HG02571 (cell line): Measurements from ENCODE around the gene MDH1.
A peak's percentile ranks its signal among the peaks of the same experiment; 100 is the strongest.
"Not testable (repeated sequence)": the region's sequence is repeated elsewhere in the genome, so short reads cannot be mapped to it uniquely, and the experiment has no call there.

Experiments
- ATAC-seq: cut with Tn5 transposase; IDR thresholded peaks from one replicate; pipeline ENCODE4 v1.9.1; 2021; ENCODE audit warnings: mild to moderate bottlenecking, moderate library complexity; ENCODE audit not compliant: unreplicated experiment

Gene MDH1

DNA sequence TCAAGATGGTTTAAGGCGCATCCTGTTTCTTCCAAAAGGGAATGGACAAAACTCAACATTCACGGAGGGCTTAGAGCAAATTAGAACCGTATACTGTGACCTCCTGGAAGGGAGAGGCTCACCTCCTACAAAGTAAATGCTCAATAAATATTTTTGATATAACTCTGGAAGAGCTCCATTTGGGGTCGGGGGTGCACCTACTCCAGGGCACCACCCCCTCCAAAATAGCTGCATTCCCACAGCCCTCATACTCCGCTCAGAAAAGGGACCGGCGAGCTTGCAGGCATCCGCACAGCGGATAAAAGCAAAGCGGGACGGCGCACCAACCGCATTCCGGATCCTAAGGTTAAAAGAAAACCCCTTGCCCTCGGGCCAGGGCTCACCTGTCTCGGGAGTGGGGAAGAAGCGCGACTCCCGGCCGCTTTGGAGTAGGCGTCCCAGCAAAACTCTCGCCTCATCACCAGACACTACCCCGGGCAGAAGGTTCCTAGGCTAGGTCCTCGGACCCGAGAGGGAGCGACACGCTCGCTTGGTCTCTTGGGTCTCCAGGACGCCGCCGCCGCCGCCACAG, 864 bp upstream of the MDH1 start:
- ATAC-seq, result peak; percentile 1

DNA sequence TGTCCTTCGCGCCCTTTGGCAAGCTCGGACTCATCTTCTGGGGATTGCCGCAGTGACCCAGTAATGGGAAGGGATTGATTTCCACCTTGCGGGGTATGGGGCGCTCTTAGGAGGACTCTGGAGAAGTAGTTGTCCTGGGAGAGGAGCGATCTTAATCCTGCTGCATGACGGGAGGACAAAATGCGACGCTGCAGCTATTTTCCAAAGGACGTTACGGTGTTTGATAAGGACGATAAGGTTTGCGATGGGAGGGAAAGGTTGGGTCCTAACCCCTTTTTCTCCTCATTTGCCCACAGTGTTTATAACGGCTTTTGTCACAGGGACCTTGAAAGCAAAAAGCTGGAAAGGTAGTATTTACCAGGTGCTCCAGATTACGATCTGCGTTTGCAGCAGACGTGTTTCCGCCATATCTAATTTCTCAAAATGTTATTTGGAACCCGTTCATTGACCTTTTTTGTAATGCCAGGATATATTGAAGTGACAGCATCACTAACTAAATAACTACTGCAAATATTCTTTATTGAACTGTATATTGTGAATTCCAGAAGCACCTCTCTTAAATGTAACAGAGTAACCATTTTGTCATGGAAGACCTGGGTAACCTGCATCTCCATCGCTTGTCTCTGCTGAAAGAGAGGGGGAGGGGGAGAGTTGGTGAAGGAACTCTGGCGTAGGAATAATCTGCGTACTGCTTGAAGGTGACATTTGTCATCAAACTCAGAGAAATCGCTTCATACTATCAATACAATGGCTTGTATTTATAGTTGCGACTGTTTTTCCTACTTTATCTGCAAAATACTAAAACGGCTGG, 590 bp downstream of the MDH1 start:
- ATAC-seq, result peak; percentile 10

DNA sequence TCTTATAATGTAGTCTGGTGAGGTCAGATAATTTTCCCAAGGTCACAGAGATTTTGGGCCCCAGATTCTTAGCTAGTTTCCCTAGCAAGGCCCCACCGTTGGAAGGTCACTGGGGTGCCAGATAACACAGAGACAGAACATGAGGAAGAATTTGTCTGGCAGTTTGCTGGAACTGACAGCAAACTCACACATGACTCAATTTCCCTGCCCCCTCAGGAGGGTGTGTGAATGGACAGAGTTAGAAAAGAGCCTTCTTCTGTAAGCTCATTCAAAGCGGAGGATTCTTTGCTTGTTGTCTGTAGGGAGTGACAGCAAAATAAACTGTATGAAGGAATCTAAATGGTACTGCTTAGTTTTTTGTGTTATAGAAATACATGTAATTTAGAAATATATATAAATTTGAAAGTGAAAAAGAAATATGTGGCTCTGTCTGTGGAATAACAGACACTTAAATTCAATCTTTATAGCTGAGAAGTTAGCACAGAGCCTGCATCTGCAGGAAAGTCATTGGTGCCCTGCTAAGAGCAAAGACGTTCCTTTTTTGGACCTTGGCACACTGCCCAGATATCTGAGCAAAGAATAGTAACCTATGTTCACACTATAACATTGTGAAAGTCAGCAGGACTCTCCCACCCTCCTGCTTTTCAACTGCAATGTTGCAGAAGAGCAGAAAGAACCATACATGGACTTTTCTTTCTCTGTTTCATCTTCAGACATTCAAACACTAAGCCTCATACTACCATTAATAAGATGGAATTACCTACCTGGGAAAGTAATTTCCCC, 2.1 kb downstream of the MDH1 start:
- no peak for ATAC-seq

DNA sequence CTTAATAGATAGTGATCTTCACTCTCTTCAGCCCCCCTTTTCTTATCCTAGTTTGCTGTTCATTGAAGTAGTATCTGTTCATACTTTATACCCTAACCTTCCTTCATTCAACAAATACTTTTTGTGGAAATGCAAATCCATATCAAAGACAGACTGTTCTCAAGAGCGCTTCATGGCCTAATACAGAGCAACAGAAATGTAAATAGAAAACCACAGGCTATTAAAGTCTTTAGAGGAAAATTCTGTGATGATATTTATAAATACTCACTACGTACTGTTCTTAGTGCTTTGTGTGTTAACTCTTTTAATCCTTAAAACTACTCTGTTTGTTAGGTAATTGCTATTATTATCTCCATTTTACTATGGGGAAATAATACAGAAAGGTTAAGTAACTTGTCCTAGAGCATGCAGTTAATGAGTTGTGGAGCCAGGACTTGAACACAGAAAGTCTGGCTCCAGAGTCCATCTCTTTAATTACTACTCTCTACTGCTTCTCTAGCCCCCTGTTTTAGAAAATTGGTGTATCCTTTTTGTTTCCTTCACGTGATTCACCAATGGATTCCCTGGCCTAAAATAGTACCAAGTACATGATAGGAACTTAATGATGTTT, 2.9 kb downstream of the MDH1 start:
- no peak for ATAC-seq

DNA sequence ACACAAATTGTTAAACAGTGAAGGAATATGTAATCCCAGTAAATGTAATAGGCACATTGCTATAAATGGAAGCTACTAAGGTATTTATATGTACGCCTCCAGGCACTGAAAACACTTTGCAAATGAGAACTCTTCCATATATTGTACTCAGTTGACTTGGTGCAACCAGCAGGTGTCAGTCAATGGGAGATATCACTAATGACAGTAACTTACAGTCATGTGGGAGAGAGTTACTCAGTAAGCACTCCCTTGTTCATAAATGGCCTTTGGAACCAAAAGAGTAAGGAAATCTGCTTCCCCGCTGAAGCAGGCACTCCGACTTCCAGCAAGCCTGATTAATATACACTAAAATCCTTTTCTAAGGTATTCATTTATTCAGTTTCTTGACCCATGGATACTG, 5.9 kb downstream of the MDH1 start:
- ATAC-seq, result no peak

DNA sequence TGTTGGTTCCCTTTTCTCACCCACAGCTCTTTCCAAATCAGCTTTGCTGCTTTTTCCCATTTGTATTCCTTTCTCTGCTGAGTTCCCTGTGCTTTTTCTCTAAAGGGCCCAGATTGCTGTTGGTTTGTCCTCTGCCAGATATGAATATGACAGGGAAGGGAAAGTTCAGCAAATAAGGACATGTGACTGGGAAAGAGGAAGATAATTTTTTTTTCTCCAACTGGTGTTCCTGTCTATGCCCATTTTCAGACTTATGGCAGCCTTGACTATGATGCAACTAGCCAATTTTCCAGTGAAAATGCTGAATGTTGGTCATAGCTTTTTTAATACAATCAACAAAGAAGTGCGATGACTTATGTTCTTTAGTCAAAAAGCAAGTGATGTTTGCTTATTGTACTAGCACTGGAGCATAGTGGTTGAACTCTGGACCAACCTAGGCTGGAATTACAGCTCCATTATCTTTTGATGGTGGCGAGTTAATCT, 7.7 kb downstream of the MDH1 start:
- no peak for ATAC-seq

DNA sequence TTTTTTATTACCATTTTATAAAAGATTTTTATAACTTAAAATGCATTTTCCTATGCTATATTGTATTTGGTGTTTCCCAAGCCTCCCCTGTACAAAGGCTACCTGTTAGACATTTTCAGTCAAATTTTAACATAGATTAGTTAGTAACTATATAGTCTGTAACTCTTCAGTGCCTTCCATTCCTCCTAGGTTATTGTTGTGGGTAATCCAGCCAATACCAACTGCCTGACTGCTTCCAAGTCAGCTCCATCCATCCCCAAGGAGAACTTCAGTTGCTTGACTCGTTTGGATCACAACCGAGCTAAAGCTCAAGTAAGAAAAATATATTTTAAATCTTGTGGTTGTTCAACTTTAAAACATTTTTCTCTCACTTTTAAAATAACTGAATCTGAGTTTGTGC, 10.2 kb downstream of the MDH1 start:
- no peak for ATAC-seq

DNA sequence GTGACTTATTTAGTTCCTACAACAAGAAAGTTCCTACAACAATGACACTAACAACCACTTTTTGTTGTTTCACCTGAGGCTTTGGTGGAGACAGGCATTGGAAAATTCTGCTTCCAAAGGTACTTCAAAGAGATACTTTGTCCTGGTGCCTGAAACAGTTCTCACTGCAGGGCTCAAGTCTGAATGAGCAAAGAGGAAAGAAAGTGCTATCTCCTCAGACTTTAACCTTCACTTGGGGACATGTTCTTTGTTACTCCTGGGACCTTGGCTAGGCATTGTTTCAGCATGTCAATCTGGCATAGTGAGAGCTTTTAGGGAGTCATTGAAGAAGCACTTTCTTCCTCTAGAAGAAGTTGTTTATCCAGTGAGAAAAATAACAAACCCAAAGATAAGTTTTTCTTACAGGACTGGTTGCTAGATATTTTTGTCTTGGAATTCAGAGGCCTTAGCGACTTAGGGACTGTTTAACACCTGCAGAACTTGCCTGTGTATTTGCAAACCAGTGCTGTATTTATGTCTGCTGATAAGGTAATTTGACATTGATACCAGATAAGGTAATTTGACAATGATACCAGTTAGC, 12.2 kb downstream of the MDH1 start:
- no peak for ATAC-seq

DNA sequence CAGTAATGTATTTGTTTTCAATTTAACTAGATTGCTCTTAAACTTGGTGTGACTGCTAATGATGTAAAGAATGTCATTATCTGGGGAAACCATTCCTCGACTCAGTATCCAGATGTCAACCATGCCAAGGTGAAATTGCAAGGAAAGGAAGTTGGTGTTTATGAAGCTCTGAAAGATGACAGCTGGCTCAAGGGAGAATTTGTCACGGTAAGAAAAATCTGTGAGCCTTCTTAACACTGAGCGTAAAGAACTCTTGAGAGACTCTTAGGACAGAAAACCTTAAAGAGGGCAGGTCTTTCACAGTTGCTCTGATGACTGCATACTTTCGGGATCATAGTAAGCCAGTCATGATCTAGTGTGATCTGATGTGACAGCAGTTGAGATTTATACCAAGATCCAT, 15.9 kb downstream of the MDH1 start:
- ATAC-seq, result no peak

DNA sequence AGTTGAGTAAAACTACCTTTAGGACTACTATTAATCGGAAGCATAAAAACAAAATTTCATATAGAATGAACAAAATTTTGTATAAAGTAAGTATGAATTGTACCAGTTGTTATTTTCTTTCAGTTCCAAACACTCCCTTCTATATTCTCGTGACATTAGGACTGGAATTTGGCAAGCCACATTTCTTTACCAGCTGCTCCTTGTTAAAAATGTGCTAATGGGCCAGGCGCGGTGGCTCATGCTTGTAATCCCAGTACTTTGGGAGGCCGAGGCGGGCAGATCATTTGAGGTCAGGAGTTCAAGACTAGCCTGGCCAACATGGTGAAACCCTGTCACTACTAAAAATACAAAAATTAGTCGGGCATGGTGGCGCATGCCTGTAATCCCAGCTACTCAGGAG, 20.1 kb downstream of the MDH1 start:
- not testable (repeated sequence) for ATAC-seq

DNA sequence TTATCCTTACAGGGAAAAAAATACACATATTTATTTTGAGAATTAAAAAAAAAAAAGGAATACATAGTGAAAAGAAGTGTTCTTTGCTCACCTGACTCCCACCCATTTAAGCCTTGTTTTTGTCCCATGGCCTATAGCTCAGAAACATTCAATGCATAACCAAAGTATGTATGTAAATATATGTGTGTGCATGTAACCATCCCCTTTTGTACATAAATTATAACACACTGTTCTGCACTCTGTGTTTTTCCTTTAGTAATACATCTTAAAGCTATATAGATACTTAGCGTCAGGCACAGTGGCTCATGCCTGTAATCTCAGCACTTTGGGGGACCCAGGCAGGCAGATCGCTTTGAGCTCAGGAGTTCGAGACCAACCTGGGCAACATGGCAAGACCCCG, 21.8 kb downstream of the MDH1 start:
- no peak for ATAC-seq

DNA sequence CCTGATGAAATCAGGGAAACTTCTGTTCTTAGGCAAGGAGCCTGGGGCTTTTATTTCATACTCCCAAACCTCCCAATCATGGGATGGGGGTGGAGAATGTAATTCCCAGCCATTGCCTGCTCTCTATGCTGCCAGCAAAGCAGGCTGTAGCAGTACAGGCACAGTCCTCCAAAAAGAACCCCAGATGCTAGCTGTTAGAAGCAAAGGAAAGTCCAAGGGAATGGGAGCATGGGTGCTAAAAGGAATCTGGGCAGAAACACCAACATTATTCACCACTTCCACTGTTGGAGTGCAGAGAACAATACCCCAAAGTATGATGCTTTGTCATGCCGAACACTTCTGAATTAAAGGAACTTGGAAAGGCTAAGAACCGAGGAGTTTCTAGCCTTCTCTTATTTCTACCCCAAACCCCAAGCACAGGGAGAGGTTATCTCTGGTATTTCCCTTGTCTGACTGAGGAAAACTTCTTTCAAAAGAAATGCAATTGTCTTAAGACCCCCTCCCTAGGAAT, 24.7 kb downstream of the MDH1 start:
- no peak for ATAC-seq

DNA sequence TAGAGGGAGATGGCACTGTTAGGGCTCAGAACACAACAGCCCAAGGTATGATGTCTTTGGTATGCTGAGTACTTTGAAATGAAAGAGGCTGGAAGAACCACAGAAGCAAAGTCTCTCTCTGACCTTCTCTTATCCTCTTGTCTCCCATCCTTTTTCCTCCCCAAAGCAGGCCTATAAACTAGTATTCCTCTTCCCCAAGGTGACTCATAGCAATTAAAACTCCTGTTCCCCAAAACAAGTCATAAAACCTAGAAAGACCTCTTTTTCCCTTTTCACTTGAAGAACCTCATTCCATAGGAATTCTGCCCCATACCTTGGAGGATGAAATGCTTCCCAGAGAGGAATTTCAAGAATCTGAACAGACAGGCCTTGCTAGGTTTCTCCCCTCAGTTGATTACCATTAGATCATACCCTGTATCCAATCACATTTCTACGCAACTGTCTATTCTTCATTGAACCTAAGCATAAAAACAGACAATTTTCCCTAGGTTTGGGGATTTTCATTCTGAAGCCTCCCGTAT, 25.7 kb downstream of the MDH1 start:
- no peak for ATAC-seq

DNA sequence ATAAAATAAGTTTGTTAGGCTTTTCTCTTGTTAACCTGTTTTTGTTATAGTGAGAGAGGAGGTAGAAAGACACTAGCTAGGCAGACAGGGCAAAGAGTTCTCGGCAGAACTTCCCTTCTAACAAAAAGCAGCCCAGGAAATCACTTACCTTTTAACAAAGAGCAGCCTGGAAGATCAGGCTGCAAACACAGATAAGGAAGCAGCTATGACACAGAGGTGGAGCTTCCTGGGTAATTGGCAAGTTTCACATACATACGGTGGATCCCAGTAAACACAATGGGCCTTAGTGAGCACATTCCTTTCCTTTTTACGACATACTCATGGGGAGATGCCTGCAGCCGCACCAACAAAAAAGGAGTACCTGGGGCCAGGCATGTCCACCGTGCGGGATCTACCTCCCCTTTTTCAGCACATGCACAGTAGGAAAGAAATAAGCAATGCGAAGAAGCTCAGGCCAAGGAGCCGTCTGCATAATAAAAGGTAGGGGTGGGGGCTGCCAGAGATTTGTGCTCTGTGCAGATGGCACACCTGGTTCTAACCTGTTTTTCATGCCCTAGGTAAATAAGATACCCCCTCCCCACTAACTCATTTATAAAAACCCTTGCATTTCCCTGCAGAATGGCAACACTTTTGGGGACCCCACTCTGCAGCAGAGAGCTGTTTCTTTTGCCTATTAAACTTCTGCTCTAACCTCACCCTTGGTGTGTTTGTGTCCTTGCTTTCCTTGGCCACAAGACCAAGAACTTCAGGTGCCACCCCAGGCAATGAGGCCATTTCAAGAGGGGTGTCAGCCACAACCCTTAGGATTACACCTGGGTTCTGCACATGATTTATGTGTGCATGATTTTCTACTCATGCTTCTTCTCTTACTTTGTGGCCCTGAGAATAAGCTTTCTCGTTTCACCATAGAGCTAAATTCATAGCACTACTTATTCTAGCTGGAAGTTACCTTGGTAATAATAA, 26.5 kb downstream of the MDH1 start:
- ATAC-seq, result no peak

DNA sequence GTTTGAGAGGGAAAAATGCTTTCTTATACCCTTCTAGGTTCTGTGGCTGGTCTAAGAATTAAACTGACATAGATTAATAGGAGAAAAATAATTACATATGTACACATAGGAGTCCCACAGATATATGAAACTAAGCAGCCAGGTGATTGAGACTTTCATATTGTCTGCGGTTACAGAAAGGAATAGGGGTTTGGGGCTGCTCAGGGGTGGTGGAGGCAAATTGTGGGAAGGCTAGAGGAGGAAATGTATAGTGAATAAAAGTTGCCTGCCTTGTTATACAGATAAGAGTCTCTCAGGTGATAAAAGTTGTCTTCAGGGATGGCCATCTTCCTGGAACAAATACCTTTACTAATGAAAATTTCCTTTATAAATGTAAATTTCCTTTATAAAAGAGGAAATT, 28.6 kb downstream of the MDH1 start:
- ATAC-seq, result no peak

DNA sequence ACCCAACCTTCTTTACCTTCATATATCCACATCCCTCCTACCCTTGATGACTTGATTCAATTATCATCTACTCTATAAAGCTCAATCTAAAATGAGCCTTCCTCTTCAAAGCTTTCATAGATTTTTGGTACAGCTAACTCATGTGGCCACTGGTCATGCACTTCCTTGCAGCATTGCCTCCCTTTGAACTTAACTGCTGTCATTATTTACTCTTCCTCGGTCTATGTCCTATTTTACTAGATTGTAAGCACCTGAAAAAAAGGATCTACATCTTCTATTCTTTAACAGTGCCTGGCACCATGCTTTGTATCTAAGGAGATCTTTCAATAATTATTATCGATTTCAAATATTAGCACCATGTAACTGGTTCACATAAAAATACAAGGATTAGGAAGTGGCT, 30.6 kb downstream of the MDH1 start:
- ATAC-seq, result no peak

DNA sequence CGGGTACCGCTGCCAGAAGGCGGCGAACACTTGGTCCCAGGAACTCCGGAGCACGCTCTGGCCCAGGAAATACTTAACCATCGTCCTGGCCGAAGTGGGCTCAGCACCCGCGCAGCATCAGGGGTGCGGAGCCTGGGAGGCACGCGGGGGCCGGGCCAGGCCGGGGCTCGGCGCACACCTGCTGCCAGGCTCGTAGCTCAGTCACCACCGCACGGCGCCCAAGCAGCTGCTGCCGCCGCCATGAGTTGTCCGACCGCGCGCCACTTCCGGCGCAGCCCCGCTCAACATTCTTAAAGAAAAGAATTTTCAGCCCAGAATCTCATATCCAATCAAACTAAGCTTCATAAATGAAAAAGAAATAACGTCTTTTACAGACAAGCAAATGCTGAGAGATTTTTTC, 34.0 kb downstream of the MDH1 start:
- no peak for ATAC-seq

DNA sequence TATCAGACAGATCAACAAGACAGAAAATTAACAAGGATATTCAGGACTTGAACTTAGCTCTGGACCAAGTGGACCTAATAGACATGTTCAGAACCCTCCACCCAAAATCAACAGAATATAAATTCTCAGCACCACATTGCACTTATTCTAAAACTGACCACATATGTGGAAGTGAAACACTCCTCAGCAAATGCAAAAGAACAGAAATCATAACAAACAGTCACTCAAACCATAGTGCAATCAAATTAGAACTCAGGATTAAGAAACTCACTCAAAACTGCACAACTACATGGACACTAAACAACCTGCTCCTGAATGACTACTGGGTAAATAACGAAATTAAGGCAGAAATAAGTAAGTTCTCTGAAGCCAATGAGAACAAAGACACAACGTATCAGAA, 35.0 kb downstream of the MDH1 start:
- not testable (repeated sequence) for ATAC-seq

DNA sequence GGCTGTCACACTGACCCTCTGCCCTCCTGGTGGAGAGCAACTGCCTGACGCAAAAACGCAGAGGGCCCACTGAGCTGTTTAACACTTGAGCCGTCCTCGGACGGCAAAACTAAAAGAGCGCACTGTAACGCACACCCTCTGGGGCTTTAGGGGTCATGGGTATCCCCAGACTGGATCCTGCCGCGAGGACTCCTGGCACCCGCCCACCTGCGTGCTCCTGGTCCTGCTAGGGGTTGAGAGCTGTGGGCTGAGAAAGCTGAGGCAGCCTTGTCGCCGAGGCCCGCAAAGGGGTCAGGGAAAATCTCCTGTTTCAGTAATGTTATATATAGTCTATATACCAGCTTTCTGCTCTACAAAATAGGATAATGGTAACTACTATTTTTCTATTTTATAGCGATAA, 39.1 kb downstream of the MDH1 start:
- ATAC-seq, result no peak
